ENCODE measurements around the gene NUDT8. TPM values are rescaled to one million over a fixed set of nuclear protein-coding genes. Genes with fewer than 3 reads are reported as not detected.

The NUDT8 gene
- total and polyA plus RNA-seq, 2 of the 8 experiments (the other 6 are each of a cell fraction or from before 2014, with no cell fraction given): 7.2 to 8.3 TPM

- Histone ChIP-seq H2AFZ (ENCODE audit: low read length) (no peak overlapping the region), H3K4me3 (ENCODE audit: extremely low read depth in 1 of 4, insufficient read depth in 2 of 4, low read depth in 3 of 4, low read length in 4 of 4) (no peak overlapping the region), H3K4me1 (replicated peaks in 1 of 4; ENCODE audit: control insufficient read depth in 3 of 4, insufficient read depth in 4 of 4, low read length in 3 of 4) (peaks cover 0 to 5% (median 0%) of the 10 kb centered on the region in 4 experiments; a peak in 3 of 7 replicates), H3K14ac (ENCODE audit: insufficient read length) (no peak overlapping the region), H3K56ac (replicated peaks; ENCODE audit: insufficient read length, low read depth, low read length) (no peak overlapping the region), H2BK20ac (ENCODE audit: low read length) (no peak overlapping the region), H4K5ac (ENCODE audit: insufficient read length, low read depth, low read length) (no peak overlapping the region), H2BK12ac (ENCODE audit: low read depth, low read length) (no peak overlapping the region), H3K9me3 (ENCODE audit: insufficient read depth in 2 of 2, low read depth in 1 of 2, low read length in 1 of 2) (no peaks in the 10 kb centered on the region), H3K27ac (ENCODE audit: low read depth, low read length) (no peak overlapping the region), H4K20me1 (replicated peaks in 1 of 2; ENCODE audit: control insufficient read depth in 1 of 2, insufficient read depth in 2 of 2, low read length in 2 of 2) (peaks cover 0 to 2% of the 10 kb centered on the region in 2 experiments), H3K79me1 (ENCODE audit: low read depth, low read length) (no peaks in the 10 kb centered on the region), H3K4me2 (ENCODE audit: insufficient read depth in 1 of 2, low read depth in 2 of 2, low read length in 2 of 2) (no peak overlapping the region), H3K36me3 (ENCODE audit: control insufficient read depth in 2 of 4, insufficient read depth in 4 of 4, low read length in 3 of 4) (no peaks in the 10 kb centered on the region), H2AK5ac (ENCODE audit: low read depth, low read length) (no peak overlapping the region), H3K9ac (replicated peaks in 1 of 4; ENCODE audit: extremely low read depth in 1 of 4, low read depth in 3 of 4, low read length in 3 of 4) (no peak overlapping the region), H4K91ac (replicated peaks; ENCODE audit: insufficient read length, low read length) (no peak overlapping the region), H2BK5ac (ENCODE audit: low read depth, low read length) (no peak overlapping the region), H3K4ac (replicated peaks; ENCODE audit: insufficient read length, low read depth, low read length) (no peak overlapping the region), H4K8ac (ENCODE audit: extremely low read depth, insufficient read depth, low read length) (no peak overlapping the region; the same call in 1 of the 2 replicates), H3K18ac (ENCODE audit: extremely low read depth, low read length) (no peak overlapping the region), H3K23ac (ENCODE audit: insufficient read length) (no peak overlapping the region), H3K23me2 (ENCODE audit: low read depth, low read length) (peaks cover 10% of the 10 kb centered on the region; the same call in 1 of the 2 replicates), H3K27me3 (replicated peaks in 1 of 4; ENCODE audit: control insufficient read depth in 3 of 4, extremely low read depth in 1 of 4, insufficient read depth in 3 of 4, low read length in 3 of 4) (no peaks in the 10 kb centered on the region), H2BK15ac (ENCODE audit: low read length) (no peak overlapping the region), H3K79me2 (ENCODE audit: control insufficient read depth in 1 of 2, insufficient read depth in 2 of 2, low read length in 2 of 2) (no peaks in the 10 kb centered on the region), H2BK120ac (replicated peaks; ENCODE audit: low read depth, low read length) (no peak overlapping the region)
- no peak for TF ChIP-seq RXRA (IDR thresholded peaks at IDR 0.05; ENCODE audit: insufficient read depth, low read depth, low read length)
- no peak for TF ChIP-seq GTF2F1 (IDR thresholded peaks at IDR 0.05; ENCODE audit: borderline replicate concordance, low read depth, low read length)
- TF ChIP-seq RAD21 (IDR thresholded peaks at IDR 0.05 in 1 of 2, conservative IDR thresholded peaks at IDR 0.05 in 1 of 2; ENCODE audit: low read depth in 2 of 2, low read length in 2 of 2): no peak
- ChIA-PET CTCF (ENCODE audit: partially characterized antibody) (interaction anchor here (0.8 to 3.8 kb wide), 9 partner anchors 9 to 102 kb away, joined by 3 to 28 read pairs (median 3); no protein-coding TSS in a partner anchor), POLR2A (ENCODE audit: partially characterized antibody) (interaction anchor here (2.1 kb wide), 1 partner anchor 25 kb away, joined by 4 read pairs; no protein-coding TSS in a partner anchor)
- FAIRE-seq: no peak
- WGBS, 2 experiments (ENCODE audit: extremely low coverage in 1 of 2, insufficient coverage in 1 of 2, insufficient read length in 1 of 2, insufficient replicate concordance in 2 of 2, low coverage in 1 of 2, low lambda C conversion rate in 2 of 2, missing lambda C conversion rate in 1 of 2): 82% methylated on average over 8 of the region's 8 CpGs; no CpG with 5 or more reads in 1 of the 2 experiments
- DNase-seq (ENCODE audit: low read depth in 1 of 2, low spot score in 2 of 2): no peak
Observed at GRCh38 chr11:67673902-67674301, 44.2 kb upstream of the NUDT8 start.
